PC-9 (cell line): Measurements from ENCODE around the gene MPPE1.

ENCODE experiments used
- CTCF ChIP-seq: fragments of 200-600 bp; sonication (generic); conservative IDR thresholded peaks from 2 replicates; pipeline ENCODE4 v1.6.1; 2017; ENCODE audit warnings: mixed run types, antibody characterized with exemption, mild to moderate bottlenecking, moderate library complexity
- EZH2 ChIP-seq: fragments of 200-600 bp; sonication (generic); IDR thresholded peaks from 2 replicates; pipeline ENCODE4 v1.8.0; 2017; ENCODE audit warnings: antibody characterized with exemption, low read depth

GRCh38 chr18:11909591-11910026 is 1.5 kb upstream of the MPPE1 start:
- no peak for TF ChIP-seq CTCF
- TF ChIP-seq EZH2, result no peak
